Lung microvascular endothelial cell (primary cell): ENCODE results near the gene GPS1. TPM values are rescaled to one million over a fixed set of nuclear protein-coding genes. Genes with fewer than 3 reads are reported as not detected.
A peak's percentile ranks its signal among the peaks of the same experiment; 100 is the strongest.

Experiments used
- DNase-seq, 2 donors: peaks; one replicate each; pipeline versions ENCODE4 v3.0.0 to v3.0.0-alpha.2; 2010; ENCODE audit warnings: low read depth in 2 of 2
- total RNA-seq: library from RNA; depleted of rRNA; stranded (reverse); fragments of >200 nt; gene quantifications from 2 replicates; pipeline ENCODE4 v1.2.1, GENCODE V29; 2014

The GPS1 gene
- total RNA-seq, 1 donor from 2014 or later, result 64.1 TPM

DNA sequence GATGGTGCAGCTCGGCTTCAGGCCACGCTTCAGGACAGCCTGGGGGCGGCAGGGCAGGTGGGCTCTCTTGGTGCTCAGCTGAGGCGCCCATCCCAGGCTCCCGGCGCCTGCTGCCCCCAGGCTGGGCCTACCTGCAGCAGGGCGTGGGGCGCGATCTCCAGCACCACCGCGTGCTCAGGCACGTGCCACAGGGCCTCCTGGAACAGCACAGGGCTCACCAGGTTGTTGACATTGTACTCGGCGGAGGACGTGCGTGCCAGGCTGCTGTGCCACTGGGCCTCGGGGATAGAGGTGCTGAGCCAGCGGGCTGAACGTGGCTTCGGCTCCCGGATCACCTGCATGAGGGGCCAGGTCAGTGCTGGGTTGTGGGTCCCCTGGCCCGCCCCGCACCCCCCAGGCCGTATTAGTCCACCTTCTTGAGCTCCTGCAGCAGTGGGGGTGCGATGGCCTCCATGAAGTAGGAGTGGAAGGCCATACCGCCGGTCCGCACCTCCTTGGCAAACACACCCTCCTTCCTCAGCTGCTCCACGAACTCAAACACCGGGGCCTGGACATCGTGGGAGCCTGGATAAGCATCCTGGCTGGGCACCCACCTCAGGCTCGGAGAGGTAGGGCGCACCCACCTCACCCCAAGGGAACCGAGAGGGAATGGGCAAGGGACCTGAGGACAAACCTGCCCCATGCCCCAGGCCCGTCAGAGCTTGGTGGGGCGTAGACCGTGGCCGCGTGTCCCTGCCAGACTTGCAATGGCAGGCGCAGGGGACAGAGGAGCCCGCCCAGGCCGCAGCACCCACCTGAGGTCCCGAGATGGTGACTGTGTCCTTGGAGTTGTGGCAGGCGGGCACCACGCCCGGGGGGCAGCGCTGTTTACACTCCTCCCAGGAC is 37.4 kb downstream of the GPS1 start:
- DNase-seq, result no peak

GRCh38 chr17:82089723-82090548 is 38.2 kb downstream of the GPS1 start:
- DNase-seq, result no peak

- no peak for DNase-seq
Observed at GRCh38 chr17:82090549-82091263, 39.0 kb downstream of the GPS1 start.

- DNase-seq, result no peak
Observed at GRCh38 chr17:82091264-82092066, 39.8 kb downstream of the GPS1 start.

DNA sequence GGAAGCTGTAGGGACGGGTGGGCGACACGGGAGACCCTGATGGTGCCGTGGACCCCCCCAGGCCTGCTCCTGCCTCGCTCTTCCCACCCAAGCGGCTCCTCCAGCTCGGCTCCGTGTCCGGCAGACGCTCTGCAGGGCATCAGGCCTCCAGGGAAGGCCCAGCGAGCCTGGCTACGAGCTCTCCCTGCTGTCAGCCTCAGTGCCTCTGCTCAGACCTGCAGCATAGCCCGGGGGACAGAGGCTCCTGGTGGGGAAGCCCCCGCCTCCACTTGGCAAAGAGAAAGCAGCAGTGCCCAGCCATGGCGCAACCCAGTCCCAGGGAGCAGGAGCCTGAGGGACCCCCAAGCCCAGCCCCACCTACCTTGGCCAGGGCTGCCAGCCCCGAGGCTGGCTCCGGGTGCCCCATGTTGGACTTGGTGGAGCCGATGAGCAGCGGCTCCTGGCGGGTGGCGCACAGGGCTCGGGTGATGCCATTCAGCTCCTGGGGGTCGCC is 40.4 kb downstream of the GPS1 start:
- no peak for DNase-seq

- DNase-seq, result no peak
Observed at GRCh38 chr17:82092628-82092994, 40.9 kb downstream of the GPS1 start.

GRCh38 chr17:82092995-82093751 is 41.5 kb downstream of the GPS1 start:
- DNase-seq, result no peak

DNA sequence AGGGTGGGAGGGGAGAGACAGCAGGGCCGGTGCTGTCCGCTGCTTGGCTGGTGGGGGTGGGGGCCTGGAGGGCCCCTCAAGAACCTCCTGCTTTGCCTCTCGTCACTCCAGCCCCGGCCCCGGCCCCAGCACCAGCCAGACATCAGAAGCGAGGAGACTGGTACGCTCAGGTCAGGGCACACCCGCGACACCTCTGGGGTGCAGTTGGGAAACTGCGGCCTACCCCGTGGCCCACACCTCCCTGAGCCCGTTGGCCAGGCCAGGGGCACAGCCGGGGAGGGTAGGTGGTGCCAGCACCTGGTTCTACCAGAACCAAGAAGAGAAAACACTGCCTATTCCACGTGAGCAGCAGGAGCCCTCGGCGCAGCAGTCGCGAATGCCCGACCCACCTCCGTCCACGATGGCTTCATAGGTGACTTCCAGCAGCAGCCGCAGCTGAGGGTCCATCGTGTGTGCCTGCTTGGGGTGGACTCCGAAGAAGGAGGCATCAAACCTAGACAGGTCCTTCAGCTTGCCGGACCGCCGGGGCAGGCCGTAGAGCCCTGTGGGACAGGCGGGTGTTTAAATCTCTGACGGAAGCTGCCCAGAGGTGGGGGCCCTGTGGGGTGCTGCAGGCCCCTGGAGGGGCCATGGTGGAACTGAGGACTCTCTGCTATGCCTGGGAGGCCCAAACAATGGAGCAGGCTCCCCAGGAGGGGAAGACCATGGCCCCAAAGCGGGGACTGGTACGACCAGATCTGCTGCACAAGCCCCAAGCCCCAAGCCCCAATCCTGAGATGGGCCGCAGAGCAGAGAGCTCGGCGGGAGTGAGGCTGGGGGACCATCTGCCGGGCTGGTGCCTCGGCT is 43.5 kb downstream of the GPS1 start:
- DNase-seq, result no peak

DNA sequence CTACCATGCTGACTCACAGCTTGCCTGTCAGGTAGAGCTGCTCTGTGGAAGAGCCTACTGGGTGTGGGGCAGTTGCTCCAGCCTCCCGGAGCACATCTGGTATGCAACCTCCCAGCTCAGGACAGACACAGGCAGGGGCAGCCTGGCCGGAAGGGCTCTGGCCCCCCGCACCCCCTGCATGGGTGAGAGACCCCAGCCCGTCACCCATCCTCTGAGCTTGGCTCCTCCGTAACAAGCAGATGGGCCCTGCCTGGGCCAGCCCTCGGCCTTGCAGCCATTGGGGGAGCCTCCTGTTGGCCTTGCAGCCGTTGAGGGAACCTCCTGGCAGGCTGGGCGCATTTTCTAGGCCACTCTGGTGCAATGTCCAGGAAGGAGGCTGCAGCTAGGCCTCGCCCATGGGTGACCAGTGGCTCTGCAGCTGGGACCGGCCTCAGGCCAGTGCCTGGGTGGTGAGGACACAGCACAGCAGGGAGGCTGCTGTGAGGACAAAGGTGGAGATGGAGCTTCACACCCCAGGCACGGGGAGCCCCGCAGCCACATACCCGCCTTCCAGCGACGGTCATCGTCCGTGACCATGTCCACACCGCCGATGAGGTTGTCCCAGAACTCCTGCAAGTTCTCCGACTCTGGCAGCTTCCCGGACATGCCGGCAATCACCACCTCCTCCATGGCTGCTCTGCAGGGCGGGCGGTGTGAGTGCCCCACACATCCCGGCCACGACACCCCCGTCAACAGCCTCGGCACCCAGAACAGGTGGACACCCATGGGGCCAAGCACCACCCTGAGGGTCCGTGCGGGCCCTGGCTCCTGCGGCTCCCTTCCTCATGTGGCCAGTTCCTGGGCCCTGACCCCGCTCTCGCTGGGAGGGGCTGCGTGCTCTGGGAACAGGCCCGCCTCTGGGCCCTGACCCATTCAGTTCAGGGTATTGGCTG is 44.3 kb downstream of the GPS1 start:
- DNase-seq, result no peak

GRCh38 chr17:82096709-82097183 is 45.0 kb downstream of the GPS1 start:
- no peak for DNase-seq

DNA sequence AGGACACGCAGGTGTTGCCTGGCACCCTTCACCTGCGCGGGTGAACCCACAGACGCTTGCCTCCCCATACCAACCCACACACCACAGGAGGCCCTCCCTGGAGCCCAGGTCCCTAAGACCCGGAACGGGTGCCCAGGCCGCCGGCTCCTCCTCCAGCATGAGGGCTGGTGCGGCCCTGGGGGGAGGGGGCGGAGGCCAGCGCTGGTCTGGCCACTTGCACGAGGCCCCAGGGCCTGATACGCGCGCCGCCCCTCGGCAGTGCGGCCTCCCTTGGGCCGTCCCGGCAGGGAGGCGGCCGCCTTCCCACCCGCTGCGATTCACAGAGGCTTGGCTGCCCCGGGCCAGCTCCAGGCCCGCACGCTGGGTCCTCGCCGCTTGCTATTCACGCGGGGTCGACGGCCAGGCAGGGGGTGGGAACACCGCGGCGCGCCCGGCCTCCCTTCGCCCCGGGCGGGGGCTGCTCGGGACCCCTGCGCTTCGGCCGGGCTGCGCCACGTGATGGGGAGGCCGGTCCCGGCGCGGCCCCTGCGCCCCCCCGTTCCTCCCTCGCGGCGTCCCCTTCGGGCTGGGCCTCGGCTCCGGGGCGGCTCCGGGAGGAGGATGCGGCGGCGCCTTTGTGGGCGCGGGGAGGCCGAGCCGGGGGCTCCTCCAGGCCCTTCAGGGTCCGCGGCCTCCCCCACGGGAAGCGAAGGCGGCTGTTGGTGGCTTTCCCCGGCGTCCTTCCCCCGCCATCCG is 45.7 kb downstream of the GPS1 start:
- peak; percentile 74 for DNase-seq

DNA sequence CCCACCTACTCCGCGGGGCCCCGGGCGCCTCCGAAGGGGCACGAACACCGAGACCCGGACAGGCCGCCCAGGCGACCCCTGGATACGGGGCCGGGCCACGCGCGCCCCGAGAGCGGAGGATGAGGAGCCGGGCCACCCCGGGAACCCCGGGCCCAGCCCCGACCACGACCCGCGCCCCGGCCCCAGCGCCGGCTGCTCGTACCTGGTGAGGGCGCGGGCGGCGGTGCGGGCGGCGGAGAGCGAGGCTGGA is 46.1 kb downstream of the GPS1 start:
- no peak for DNase-seq

- DNase-seq, result peak; percentile 96 to 97
Observed at GRCh38 chr17:82098169-82098938, 46.7 kb downstream of the GPS1 start, which contains the start of gene FASN. Gene FASN (minus strand): TSS chr17:82098236. CDS start chr17:82096445, 1,791 bp downstream.

- no peak for DNase-seq
Observed at GRCh38 chr17:82098939-82099763, 47.5 kb downstream of the GPS1 start.

DNA sequence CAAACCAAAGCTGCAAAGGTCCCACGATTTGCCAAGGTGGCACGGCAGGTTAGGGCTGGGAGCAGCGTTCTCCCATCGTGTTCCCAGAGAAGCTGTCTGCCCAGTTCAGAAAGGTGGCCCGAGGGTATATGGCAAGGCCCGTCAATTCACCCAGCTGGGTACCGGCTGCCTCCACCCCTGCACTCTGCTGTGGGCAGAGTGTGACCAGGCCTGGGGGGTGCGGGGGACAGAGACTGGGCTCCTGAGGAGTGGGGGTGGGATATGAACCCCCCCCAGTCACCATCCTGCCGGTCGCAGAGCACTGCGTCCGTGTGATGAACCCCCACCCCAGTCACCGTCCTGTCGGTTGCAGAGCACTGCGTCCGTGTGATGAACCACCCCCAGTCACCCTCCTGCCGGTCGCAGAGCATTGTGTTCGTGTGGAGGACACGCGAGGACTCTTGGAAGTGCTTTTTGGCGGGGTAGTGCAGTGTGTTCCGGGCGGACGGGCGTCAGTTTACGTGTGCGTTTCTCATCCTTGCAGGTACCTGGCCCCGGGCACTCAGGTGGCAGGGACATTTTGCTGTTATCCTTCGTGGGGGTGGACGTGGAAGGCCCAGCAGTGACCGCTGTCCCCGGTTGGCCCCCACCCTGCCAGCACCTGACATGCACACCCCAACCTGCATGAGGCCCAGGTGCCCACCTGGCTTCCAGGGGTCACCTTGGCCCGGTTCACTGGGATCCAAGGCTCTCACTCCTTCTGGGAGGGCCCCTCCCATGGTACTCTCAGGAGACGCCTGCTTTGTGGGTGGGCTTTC is 49.0 kb downstream of the GPS1 start:
- DNase-seq, result no peak
